ENCODE results near the gene ZNF100. TPM values are rescaled to one million over a fixed set of nuclear protein-coding genes. Genes with fewer than 3 reads are reported as not detected.
"Not testable (repeated sequence)": the region's sequence is repeated elsewhere in the genome, so short reads cannot be mapped to it uniquely, and the experiment has no call there.

ZNF100 gene
- total RNA-seq, 2 donors from 2014 or later, result 19.1 to 22.9 TPM

DNA sequence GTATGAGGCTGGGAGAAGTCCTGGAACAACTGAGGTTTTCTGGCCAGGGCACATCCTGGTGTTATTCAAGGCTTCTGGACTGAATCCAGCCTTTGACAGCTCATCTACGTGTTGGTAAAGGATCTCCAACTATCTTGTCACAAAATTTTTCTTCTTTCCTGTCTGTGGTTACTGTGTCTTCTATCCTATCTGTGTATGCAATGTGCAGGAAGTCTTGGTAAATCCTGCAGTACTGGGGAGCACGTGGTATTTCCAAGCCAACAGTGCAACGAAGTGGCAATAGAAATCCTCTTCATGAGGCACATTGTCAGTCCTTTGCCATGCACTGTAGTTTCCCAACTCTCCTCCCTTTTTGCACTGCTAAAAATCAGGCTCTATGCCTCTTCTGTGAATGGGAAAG, 86.7 kb downstream of the ZNF100 start:
- Mint-ChIP-seq H3K4me3 (no peak overlapping the region), H3K27ac (no peak overlapping the region), H3K4me1 (no peaks in the 10 kb centered on the region), H3K9me3 (no peaks in the 10 kb centered on the region), H3K36me3 (ENCODE audit: low read depth) (no peaks in the 10 kb centered on the region), H3K27me3 (peaks cover 7% of the 10 kb centered on the region)
- ATAC-seq (replicated peaks), result no peak

DNA sequence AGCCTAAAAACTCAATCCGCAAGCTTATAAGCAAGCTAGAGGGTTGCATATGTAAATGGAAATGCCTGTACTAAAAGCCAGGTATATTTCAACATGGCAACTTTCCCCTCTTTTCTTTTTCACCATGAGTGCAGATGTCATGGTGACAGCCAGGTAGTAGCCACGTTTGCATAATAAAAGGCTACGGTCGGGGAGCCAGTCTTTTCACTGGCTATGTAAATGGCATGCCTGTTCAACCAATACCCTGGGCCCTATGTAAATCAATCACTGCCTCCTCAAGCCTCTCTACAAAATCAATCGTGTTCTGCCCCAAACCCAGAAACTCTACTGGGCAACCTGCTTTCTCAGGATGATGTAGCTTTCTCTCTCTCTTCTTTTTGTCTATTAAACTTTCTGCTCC, 87.4 kb downstream of the ZNF100 start:
- no peaks in the 10 kb centered on the region for H3K9me3 Mint-ChIP-seq
- peaks cover 7% of the 10 kb centered on the region for H3K27me3 Mint-ChIP-seq
- H3K36me3 Mint-ChIP-seq (ENCODE audit: low read depth), result no peaks in the 10 kb centered on the region
- no peak overlapping the region for H3K4me3 Mint-ChIP-seq
- H3K4me1 Mint-ChIP-seq, result no peaks in the 10 kb centered on the region
- no peak overlapping the region for H3K27ac Mint-ChIP-seq
- no peak for ATAC-seq (replicated peaks)

DNA sequence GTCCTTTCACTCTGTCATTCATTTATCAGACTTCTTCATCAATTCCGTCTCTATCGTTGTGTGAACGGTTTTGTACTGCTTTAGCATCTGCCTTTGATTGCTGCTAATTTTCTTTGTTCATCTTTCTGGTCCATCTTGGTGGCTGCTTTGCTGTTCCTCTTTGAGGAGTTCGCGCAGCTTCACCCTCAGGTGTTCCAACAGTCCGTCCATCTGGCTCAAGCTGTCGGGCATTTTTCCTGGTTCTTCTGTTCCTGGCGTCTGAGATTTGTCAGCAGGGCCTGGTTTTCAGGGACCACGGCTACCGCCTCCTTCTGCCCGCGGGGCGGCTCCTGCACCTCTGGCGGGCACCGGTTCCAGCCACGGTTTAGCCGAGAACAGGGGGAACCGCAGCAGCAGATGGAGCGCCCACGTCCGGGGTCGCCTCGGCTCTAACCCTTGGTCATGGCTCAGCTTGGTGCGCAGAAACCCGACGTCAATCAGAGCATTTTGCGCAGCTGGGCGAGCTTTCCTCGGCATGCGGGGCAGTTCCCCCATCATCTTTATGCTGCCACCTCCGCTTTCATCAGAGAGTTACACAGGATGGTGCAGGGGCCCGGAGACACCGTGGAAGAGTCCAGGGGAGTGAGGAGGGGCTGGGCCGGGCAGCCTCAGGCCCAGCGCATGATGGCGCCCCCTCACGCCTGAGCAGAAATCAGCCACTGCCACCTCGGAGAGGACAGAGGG, 89.5 kb downstream of the ZNF100 start:
- no peaks in the 10 kb centered on the region for H3K36me3 Mint-ChIP-seq (ENCODE audit: low read depth)
- H3K27ac Mint-ChIP-seq, result no peak overlapping the region
- peak; percentile 56 for ATAC-seq (replicated peaks)
- no peaks in the 10 kb centered on the region for H3K4me1 Mint-ChIP-seq
- no peaks in the 10 kb centered on the region for H3K9me3 Mint-ChIP-seq
- peak overlapping the region; percentile 66 for H3K4me3 Mint-ChIP-seq
- peaks cover 7% of the 10 kb centered on the region for H3K27me3 Mint-ChIP-seq

DNA sequence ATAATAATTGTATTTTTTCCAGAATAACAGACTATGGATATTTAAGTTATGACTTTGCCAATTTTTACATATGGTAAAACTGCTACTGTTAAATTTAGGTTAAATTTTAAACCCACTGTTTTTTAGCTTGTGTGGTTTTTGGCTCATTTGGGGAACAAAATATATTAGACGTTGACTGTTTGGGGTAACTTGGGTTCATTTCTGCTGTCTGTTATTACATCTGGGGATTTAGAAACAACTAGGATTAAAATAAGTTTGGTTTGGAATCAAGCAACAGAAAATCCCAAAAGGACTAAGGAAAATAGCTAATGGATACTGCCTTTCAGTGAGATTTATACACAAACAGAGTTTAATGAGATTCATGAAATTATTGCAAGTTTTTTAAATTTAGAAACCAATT, 92.9 kb downstream of the ZNF100 start:
- no peak for ATAC-seq (replicated peaks)
- no peaks in the 10 kb centered on the region for H3K4me1 Mint-ChIP-seq
- H3K4me3 Mint-ChIP-seq, result no peak overlapping the region
- peaks cover 4% of the 10 kb centered on the region for H3K27me3 Mint-ChIP-seq
- no peaks in the 10 kb centered on the region for H3K36me3 Mint-ChIP-seq (ENCODE audit: low read depth)
- H3K27ac Mint-ChIP-seq, result no peak overlapping the region
- H3K9me3 Mint-ChIP-seq, result no peaks in the 10 kb centered on the region

DNA sequence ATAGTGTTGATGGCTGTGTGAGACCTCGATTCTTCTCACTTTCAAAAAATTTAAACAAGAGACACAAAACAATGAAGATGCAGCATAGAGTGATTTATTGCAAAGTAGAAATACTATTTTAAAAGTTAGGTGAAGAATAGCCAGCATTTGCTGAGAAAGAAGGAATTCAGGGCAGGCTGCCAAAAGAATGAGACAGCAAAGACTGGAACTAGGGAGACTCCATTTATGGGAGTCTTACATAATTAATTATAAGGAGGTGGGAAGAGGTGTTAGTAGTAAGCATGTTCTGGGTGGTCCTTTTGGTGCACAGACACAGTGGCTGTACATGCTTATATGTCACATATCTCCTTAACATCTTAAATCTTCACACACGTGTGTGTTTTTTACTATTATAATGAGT, 93.9 kb downstream of the ZNF100 start:
- H3K27me3 Mint-ChIP-seq; H3K9me3 Mint-ChIP-seq; H3K27ac Mint-ChIP-seq; H3K4me1 Mint-ChIP-seq; H3K36me3 Mint-ChIP-seq (ENCODE audit: low read depth); H3K4me3 Mint-ChIP-seq; ATAC-seq (replicated peaks): not testable (repeated sequence)

Other genes starting within 250 kb of the ZNF100 start
- 10 to 100 TPM; 29.0 to 42.5 TPM for gene ZNF43, start 68.6 kb upstream of the ZNF100 start, total RNA-seq
- 10 to 100 TPM in 1 of 2 donors, 1 to 10 TPM in 1; 3.3 to 13.8 TPM for gene ZNF208, start 243.4 kb upstream of the ZNF100 start, total RNA-seq